HEK293T (cell line): ENCODE data around the gene NOP56.

ENCODE experiments used
- ARNT ChIP-seq: fragments of 450-650 bp; IDR thresholded peaks from 2 replicates; pipeline ENCODE4 v1.6.1; 2017; ENCODE audit warnings: mild to moderate bottlenecking
- ELF4 ChIP-seq: fragments of 450-650 bp; IDR thresholded peaks from 2 replicates; pipeline ENCODE4 v1.6.1; 2017; ENCODE audit warnings: antibody characterized with exemption
- FOXA1 ChIP-seq: fragments of 450-650 bp; IDR thresholded peaks from 2 replicates; pipeline ENCODE4 v1.6.1; 2016; ENCODE audit warnings: mild to moderate bottlenecking
- FOXK2 ChIP-seq: fragments of 450-650 bp; IDR thresholded peaks from 2 replicates; pipeline ENCODE4 v1.6.1; 2016; ENCODE audit warnings: mild to moderate bottlenecking
- FOXM1 ChIP-seq: fragments of 450-650 bp; IDR thresholded peaks from 2 replicates; pipeline ENCODE4 v1.6.1; 2017; ENCODE audit warnings: mild to moderate bottlenecking, borderline replicate concordance
- SP1 ChIP-seq: fragments of 450-650 bp; IDR thresholded peaks from 2 replicates; pipeline ENCODE4 v1.6.1; 2017
- SUZ12 ChIP-seq: fragments of 450-650 bp; IDR thresholded peaks from 2 replicates; pipeline ENCODE4 v1.6.1; 2016; ENCODE audit warnings: mild to moderate bottlenecking
- TARDBP ChIP-seq: fragments of 450-650 bp; IDR thresholded peaks from 2 replicates; pipeline ENCODE4 v1.6.1; 2016
- TF ChIP-seq, protein P1 (sequence below): fragments of 450-650 bp; IDR thresholded peaks from 2 replicates; pipeline ENCODE4 v1.6.1; 2016

DNA sequence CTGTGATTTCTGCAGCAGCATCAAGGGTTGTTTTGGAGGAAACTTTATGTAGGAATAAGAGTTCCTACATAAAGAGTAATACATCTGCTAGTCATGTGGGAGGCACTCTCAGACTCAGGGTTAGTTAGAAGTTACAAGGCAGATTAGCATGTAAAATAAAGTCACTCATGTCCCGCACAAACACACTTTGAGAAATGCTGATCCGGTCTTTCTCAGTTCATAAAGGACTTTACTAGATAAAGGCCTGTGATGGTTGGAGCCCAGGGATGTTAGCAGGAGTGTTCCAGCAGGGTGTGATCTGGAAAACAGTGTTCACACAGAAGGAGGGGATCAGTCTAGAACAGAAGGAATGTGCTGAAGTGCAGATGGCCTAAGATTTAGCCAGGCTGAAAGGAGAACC is 33.1 kb upstream of the NOP56 start:
- no peak for TF ChIP-seq FOXA1
- TF ChIP-seq FOXK2: no peak
- TF ChIP-seq ARNT: no peak
- TF ChIP-seq SP1: no peak
- TF ChIP-seq, protein P1, sequence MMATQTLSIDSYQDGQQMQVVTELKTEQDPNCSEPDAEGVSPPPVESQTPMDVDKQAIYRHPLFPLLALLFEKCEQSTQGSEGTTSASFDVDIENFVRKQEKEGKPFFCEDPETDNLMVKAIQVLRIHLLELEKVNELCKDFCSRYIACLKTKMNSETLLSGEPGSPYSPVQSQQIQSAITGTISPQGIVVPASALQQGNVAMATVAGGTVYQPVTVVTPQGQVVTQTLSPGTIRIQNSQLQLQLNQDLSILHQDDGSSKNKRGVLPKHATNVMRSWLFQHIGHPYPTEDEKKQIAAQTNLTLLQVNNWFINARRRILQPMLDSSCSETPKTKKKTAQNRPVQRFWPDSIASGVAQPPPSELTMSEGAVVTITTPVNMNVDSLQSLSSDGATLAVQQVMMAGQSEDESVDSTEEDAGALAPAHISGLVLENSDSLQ: no peak
- no peak for TF ChIP-seq FOXM1
- TF ChIP-seq ELF4: no peak
- TF ChIP-seq TARDBP: no peak
- TF ChIP-seq SUZ12: no peak
